OCI-M2 (cell line): ENCODE data around the gene RASGRF2.
"Not testable (repeated sequence)": the region's sequence is repeated elsewhere in the genome, so short reads cannot be mapped to it uniquely, and the experiment has no call there.

Source experiments
- DNase-seq: peaks from one replicate; lab custom pipeline; 2025; ENCODE audit not compliant: unreplicated experiment; lab: John Stamatoyannopoulos, UW

The RASGRF2 gene

DNA sequence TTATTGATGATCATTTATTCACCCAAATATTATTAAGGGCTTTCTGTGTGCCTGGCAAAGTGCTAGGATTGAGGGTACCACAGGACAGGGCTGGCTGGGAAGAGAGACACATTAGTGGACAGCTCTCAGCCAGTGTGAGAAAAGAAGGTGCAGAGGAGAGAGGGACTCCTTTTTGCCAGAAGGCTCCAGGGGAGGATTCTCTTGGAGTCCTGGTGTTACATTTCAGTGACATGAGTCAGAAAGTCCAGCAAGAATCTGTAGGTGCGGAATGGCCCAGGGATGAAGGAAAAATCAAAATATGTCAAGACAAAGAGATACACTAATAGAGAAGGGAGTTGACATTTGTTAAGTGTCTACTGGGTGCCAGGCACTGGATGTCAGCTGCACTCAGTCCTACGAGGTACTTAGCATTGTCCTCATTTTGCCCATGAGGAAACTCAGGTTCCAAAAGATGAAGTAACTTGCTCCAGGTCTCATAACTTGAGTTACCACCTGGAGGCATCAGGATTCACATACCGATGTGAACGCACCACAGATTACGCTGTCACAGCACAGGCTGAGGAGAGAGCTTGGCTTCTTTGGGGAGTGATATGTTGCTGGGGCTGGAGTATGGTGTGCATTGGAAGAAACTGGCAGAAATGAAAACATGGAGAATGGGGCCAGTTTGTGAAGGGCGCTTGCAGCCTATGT lies 60.5 kb downstream of the RASGRF2 start:
- DNase-seq: no peak

DNA sequence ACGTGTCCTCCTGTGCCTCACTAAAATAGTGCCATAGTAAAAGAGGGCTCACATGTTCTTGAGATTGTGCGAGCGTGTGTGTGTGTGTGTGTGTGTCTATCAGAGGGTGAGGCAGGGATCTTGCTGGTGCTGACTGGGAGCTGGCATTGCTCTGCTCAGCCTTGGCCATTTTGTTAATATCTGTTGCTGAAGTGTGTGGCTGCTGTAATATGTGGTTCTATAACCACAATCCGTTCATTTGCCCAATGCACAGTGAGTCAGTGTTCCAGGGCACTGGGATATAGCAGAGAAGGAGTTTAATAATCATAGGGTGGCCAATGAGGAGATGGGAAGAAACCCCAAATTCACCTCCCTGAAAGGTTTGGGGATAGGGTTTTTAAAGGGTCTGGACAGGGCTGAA lies 61.3 kb downstream of the RASGRF2 start:
- no peak for DNase-seq

DNA sequence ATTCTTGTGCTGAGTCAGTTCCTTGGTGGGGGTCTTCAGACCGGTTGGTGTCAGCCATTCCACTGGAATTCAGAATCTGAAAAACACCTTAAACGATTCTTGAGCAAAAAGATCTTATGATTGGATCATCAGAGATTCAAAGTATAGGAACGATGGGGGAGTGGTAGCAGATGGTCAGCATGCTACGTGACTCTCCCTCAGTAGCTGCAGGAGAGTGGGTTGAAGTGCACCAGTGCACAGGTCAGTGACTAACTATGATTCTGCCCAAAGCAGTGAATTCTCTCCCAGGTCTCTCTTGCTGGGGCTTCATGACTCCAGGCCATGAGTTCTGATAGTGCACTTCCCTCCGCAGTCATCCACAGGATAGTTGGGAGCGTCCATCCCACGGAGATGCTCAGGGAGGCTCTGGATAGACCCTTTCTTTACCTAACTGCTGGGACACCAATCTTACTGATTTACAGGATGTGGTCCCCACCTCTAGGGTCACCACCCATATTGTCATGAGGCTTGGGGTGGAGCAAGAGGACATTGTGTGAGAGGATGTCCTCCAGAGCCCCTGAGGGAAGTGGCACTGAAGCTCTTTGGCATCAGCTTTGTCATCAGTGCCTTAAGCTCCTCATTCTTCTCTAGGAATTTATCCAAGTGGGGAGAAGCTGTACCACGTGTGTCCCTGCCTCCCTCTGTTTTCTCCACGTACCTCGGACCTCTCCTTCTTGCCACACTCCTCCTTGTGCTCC lies 62.0 kb downstream of the RASGRF2 start:
- no peak for DNase-seq

DNA sequence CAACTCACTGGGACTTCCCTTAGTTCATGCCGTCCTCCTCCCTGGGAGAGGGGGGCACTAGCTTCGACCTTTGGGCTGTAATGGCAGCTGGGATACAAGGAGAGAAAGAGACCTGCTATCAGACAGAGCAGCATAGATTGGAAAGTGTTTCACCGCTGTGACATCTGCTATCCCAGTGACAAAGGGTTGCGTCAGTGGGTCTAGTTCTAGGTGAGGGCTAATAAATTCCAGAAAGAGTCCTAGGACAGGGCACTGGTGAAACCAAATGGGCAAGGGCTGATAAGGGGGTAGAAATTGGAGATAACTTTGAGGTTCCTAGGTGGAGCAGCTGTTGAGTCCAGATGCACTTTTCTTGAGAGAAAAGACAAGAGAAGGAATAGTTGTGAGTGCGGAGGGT lies 62.5 kb downstream of the RASGRF2 start:
- DNase-seq: no peak

DNA sequence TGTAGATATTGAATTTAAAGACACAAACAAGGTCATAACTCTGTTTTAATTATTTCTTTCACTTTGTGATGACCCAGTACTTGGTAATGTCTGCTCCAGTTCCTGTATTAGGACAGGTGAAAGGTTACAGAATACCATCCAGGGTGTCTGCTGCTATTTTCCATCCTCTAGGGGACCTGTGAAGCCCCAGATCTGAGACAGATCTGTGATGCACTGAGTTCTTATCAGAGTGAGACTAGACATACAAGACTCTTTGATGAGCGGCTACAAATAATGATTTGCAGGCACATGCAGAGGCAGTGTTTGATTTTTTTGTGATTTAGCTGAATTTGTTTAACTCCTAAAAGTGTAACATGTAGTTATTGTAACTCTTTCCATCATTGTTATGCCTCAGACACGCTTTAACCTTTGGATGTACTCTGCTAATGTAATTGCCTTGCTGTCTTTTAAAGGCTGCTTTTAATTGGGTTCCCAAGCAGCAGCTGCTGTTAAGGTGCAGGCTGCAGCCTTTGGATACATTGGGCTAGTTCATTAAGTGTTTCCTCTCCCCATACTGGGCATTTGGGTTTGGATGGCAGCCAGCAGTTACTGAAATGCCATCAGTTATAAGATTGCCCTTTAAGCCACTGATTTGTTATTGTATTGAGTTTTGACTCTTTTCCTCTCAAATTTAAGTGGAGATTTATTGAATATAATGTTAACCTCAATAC lies 63.3 kb downstream of the RASGRF2 start:
- no peak for DNase-seq

DNA sequence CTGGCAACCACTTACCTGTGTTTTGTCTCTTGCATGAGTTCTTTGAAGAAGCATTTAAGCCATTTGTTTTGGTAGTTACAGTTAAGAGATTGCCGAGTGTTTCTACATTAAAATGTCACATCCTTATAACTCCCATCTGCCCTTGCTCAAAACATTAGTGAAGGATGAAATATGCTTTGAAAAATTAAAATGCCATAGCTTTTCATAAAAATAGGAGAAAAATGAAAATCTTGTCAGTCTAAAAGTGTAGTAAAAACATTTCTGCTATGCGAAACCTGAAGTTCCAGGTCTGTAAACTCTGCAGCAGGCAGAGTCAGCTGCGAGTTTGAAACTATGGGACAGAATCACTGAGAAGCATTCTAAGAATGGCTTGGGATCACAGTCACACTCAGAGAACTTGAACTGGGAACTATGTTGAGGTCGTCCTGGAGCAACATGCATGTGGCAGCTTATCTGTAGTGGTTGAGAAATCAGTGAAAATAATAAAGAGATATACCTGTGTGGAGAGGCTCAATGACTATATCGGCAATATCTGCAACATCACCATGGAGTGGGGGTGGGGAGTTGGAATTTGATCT lies 67.4 kb downstream of the RASGRF2 start:
- no peak for DNase-seq

DNA sequence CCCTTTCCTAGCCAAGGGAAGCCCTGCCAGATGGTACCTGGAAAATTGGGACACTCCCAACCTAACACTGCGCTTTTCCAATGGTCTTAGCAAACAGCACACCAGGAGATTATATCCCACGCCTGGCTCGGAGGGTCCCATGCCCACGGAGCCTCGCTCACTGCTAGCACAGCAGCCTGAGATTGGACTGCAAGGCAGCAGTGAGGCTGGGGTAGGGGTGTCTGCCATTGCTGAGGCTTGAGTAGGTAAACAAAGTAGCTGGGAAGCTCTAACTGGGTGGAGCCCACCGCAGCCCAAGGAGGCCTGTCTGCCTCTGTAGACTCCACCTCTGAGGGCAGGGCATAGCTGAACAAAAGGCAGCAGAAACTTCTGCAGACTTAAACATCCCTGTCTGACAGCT lies 68.7 kb downstream of the RASGRF2 start:
- DNase-seq: not testable (repeated sequence)

DNA sequence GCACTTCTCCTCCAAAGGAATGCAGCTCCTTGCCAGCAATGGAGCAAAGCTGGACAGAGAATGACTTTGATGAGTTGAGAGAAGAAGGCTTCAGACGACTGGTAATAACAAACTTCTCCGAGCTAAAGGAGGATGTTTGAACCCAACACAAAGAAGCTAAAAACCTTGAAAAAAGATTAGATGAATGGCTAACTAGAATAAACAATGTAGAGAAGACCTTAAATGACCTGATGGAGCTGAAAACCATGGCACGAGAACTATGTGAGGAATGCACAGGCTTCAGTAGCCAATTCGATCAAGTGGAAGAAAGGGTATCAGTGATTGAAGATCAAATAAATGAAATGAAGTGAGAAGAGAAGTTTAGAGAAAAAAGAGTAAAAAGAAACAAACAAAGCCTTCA lies 69.6 kb downstream of the RASGRF2 start:
- not testable (repeated sequence) for DNase-seq

DNA sequence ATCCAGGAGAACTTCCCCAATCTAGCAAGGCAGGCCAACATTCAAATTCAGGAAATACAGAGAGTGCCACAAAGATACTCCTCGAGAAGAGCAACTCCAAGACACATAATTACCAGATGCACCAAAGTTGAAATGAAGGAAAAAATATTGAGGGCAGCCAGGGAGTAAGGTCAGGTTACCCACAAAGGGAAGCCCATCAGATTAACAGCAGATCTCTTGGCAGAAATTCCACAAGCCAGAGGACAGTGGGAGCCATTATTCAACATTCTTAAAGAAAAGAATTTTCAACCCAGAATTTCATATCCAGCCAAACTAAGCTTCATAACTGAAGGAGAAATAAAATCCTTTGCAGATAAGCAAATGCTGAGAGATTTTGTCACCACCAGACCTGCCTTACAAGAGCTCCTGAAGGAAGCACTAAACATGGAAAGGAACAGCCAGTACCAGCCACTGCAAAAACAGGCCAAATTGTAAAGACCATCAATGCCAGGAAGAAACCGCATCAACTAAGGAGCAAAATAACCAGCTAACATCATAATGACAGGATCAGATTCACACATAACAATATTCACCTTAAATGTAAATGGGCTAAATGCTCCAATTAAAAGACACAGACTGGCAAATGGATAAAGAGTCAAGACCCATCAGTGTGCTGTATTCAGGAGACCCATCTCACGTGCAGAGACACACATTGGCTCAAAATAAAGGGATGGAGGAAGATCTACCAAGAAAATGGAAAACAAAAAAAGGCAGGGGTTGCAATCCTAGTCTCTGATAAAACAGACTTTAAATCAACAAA lies 70.3 kb downstream of the RASGRF2 start:
- not testable (repeated sequence) for DNase-seq

DNA sequence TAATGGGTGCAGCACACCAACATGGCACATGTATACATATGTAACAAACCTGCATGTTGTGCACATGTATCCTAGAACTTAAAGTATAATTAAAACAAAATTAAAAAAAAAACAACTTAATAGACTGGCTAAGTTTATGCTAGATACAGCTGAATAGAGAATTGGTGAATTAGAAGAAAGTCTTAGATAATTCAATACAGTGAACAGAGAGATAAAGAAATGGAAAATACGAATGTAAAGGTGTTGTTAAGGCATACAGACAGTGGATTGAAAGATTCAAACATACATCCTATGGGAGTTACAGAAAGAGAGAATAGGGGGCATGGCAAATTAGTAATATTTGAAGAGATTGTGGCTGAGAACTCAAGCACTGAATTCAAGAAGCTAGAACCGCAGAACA lies 75.4 kb downstream of the RASGRF2 start:
- DNase-seq: no peak

DNA sequence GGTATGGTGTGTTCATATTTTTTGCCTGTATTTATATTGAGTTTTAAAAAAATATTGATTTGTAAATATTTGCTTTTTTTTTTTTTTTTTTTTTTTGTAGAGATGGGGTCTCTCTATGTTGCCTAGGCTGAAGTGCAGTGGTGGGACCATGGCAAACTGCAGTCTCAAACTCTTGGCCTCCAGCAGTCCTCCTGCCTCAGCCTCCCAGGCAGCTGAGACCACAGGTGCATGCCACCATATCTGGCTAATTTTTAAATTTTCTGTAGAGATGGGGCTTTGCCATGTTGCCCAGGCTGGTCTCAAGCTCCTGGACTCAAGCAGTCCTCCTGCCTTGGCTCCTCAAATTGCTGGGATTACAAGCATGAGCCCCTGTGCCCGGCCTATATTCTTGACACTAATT lies 78.3 kb downstream of the RASGRF2 start:
- DNase-seq: no peak

DNA sequence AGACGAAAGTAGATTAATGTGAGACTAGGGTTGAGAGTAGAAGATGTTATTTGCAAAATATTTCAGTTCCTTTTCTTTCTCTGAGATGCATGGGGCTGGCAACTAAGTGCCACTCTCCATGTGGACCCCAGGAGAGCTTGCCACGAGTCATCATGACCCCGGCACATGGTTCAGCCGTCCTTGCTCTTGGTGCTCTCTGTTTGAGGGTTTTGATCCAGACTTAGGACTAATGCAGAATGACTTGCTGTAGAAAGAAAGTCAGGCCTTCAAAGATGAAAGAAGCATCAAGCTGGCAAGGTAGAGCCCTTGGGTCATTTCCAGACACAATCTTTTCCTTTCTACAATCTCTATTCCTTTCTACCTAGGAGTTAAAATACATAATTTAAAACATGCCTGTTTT lies 84.7 kb downstream of the RASGRF2 start:
- DNase-seq: no peak

DNA sequence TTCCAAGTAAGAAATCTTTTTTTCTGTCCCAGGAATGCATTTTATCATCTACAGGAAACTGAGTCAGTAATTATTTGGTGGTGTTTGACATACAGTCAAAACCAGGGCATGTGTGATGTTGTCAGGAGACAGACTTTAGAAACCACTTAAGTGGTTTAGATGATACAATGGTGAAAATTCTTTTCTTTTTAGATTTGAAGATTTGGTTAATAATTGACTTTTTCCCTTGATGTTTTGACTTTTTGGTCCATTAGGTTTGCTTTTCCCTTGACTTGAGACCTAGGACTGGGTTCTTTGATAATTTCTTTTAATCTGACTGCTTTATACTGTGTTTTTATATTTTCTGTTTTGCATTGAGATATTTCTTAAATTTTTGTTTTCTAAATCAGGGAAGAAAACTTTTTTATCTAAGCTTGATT lies 85.2 kb downstream of the RASGRF2 start:
- DNase-seq: no peak

DNA sequence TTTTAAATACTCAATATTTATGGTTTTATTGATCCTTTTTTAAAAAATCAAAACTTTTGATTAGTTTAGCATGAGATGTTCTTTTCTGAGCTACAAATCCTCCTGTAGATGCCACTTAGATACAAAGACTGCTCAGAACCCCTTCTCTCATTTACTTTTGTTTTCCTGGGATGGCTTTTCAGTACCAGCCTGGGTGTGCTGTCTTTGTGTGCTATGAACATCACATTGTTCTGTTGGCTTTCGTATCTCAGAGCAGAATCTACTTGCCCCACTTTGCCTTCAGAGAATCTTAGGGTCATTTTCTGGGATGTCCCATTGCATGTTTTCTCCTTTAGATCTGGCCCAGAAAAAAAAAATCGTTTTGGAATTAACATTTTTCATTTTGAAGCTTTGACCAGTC lies 85.9 kb downstream of the RASGRF2 start:
- DNase-seq: no peak

DNA sequence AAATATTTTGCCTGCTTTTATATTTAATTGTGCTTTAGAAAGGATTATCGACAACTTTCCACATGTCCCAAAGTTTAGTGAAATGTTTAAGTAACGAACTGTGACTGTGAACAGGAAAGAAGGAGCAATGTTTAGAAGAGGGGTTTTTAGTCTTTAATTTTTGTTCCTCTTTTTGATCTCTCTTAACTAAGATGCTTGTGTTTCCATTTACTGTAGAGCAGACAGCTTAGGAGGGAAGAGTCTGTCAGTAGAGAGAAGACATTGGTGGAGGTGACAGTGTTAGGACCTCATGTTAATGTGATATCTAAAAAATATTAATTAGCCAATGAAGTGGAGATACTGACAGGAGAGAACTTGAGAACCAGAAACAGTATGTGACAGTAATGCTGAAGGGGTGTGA lies 92.2 kb downstream of the RASGRF2 start:
- DNase-seq: no peak

DNA sequence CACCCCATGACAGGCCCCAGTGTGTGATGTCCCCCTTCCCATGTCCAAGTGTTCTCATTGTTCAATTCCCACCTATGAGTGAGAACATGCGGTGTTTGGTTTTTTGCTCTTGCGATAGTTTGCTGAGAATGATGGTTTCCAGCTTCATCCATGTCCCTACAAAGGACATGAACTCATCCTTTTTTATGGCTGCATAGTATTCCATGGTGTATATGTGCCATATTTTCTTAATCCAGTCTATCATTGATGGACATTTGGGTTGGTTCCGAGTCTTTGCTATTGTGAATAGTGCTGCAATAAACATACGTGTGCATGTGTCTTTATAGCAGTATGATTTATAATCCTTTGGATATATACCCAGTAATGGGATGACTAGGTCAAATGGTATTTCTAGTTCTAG lies 93.1 kb downstream of the RASGRF2 start:
- not testable (repeated sequence) for DNase-seq

DNA sequence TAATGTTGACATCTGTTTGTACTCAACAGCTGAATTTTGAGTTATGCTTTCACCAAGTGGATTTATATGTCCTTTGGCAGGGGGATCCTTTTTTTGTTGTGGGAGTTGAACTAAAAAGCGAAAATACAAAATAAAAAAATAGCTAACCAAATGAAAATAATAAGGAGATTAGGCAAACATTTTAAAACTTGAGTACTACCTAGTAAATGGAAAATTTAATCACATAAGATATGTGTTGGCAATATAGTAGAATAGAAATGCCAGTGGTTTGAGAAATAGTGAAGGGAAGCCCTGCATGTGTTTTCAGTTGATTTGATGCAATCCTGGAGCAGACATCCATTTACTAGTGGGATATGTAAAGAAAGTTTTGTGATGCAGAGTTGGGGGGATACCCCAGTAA lies 98.0 kb downstream of the RASGRF2 start:
- DNase-seq: no peak

DNA sequence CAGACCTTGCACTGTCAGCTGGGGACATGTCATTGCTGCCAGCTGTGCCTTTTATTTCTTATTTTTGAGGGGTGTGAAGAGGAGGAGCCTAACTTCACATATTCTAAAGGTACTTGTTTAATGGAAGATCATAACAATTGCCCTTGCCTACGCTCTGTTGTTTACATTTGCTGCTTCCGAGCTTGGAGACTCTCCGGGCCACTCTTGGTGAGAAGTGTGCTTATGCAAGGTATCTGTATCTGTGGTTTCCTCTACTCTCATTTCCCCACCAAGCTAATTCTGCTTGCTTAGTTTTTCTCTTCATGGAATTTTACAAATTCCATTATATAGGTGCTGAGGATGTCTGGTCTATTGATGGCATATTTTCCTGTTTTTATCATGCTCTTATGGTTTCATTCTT lies 105.3 kb downstream of the RASGRF2 start:
- DNase-seq: no peak

DNA sequence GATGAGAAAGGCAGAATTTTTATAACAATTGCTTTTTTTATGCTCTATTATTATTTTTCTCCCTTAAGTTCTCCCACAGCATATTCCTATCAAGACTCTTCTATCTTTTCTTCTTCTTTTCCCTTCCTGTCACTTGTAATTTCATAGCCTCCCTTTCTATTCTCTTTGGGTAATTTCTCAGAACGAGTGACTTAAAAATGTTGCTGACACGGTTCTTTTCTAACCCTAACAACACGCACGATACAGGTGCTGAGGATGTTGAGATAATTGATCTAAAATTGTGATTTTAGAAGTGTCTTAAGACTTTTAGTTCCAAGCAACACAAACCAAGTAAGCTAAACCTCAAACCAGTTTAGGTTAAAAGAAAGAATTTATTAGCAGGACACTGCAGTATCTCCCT lies 105.9 kb downstream of the RASGRF2 start:
- DNase-seq: no peak

DNA sequence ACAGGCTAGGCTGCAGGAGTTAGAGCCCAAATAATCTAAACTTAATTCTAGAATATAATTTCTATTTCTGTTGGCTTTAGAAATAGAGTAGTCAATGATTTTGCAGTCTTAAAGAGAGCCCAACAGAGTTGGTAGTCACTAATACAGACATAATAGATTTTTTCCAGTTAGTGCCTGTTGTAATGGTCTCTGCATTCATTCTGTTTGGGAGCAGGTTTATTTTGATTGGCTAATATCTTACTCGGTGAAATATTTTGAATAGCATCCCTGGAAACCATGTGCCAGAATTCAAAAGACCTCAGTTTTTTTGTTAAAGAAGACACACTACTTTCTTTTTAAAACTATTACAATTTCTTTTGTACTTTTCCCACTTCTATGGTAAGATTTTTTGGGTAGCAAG lies 107.2 kb downstream of the RASGRF2 start:
- DNase-seq: no peak

DNA sequence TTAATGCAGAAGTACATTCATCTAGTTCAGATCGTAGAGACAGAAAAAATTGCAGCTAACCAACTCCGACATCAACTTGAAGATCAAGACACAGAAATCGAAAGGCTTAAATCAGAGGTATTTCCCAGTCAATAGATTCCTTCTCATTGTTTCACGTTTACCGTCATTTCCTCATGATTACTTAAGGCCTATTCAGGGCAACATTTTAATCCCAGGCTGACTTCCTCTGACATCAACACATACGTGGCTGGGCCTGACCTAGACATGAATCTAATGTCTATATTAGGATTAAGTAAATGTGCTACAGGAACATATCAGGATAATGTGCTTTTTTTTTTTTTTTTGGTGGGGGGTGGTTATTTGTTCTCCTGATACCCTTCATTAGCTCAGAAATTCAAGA lies 107.9 kb downstream of the RASGRF2 start:
- no peak for DNase-seq
